ENCODE data around the gene H2BW2. TPM values are rescaled to one million over a fixed set of nuclear protein-coding genes. Genes with fewer than 3 reads are reported as not detected.

Gene H2BW2
- total and polyA plus RNA-seq, 9 of the 15 experiments (the other 6 are each of a cell fraction or from before 2014, with no cell fraction given) = not detected

GRCh38 chrX:104018126-104018525, 21.6 kb upstream of the H2BW2 start:
- no peaks in the 10 kb centered on the region for H3K9me1 ChIP-seq (ENCODE audit: control insufficient read depth, insufficient read depth, low read length)
- H3K9me3 ChIP-seq (replicated peaks; ENCODE audit: control insufficient read depth, insufficient read depth, low read depth, low read length) = no peaks in the 10 kb centered on the region
- in situ Hi-C loops (cut with MboI) = no loop called here
- no peak overlapping the region for H3K9ac ChIP-seq (ENCODE audit: insufficient read depth in 1 of 2, low read depth in 2 of 2, low read length in 2 of 2)
- intact Hi-C loops (cut with micrococcal nuclease) = no loop called here
- no peak overlapping the region for H3K4me3 ChIP-seq
- H3K27ac ChIP-seq (ENCODE audit: extremely low read depth, low read depth, low read length) = no peak overlapping the region
- ChIA-PET POLR2A (no interaction called here), CTCF (ENCODE audit: low intra/inter-chr PET ratio) (no interaction called here)
- peaks cover 0 to 1% of the 10 kb centered on the region in 2 experiments; a peak in 1 of 5 replicates for H3K4me1 ChIP-seq (replicated peaks in 1 of 2; ENCODE audit: control insufficient read depth in 2 of 2, insufficient read depth in 2 of 2, low read length in 2 of 2)
- no peak overlapping the region for H2AFZ ChIP-seq (ENCODE audit: low read depth, low read length)
- no peak for FAIRE-seq
- H3K27me3 ChIP-seq (ENCODE audit: control insufficient read depth in 2 of 2, insufficient read depth in 2 of 2, low read length in 2 of 2) = peaks cover 0 to 5% of the 10 kb centered on the region in 2 experiments; a peak in 2 of 5 replicates
- BruUV-seq (replicated peaks) = no TSS peak
- H4K20me1 ChIP-seq (replicated peaks; ENCODE audit: control insufficient read depth, insufficient read depth, low read length) = no peaks in the 10 kb centered on the region
- no peak for DNase-seq (ENCODE audit: extremely low read depth in 1 of 4, low spot score in 3 of 4)
- no peaks in the 10 kb centered on the region for H3K79me2 ChIP-seq (ENCODE audit: control insufficient read depth, insufficient read depth, low read length)
- 0% methylated on average over 11 of the region's 11 CpGs for WGBS (ENCODE audit: insufficient coverage, low coverage, missing lambda C conversion rate)
- H3K4me2 ChIP-seq (ENCODE audit: insufficient read depth, low read length) = no peak overlapping the region
- no peak for ATAC-seq
- no peaks in the 10 kb centered on the region for H3K36me3 ChIP-seq (ENCODE audit: control insufficient read depth, insufficient read depth, low read length)
- no peak for TF ChIP-seq TAF15 (IDR thresholded peaks at IDR 0.05; ENCODE audit: low read depth, low read length)
- no peak for TF ChIP-seq ZNF507 (tag; conservative IDR thresholded peaks at IDR 0.05)
- TF ChIP-seq ZNF175 (CRISPR knock-in tag; IDR thresholded peaks at IDR 0.05; ENCODE audit: low read depth) = no peak
- TF ChIP-seq SMARCC2 (IDR thresholded peaks at IDR 0.05; ENCODE audit: low read depth) = no peak
- no peak for TF ChIP-seq MAFF (IDR thresholded peaks at IDR 0.05; ENCODE audit: low read length)
- TF ChIP-seq AFF1 (IDR thresholded peaks at IDR 0.05; ENCODE audit: low read depth in 1 of 2, partially characterized antibody in 2 of 2) = no peak
- TF ChIP-seq USF1 (CRISPR knock-in tag; IDR thresholded peaks at IDR 0.05) = no peak
- no peak for TF ChIP-seq RAD21 (CRISPR knock-in tag; conservative IDR thresholded peaks at IDR 0.05 in 1 of 2, IDR thresholded peaks at IDR 0.05 in 1 of 2)
- no peak for TF ChIP-seq ZBTB33 (CRISPR knock-in tag; IDR thresholded peaks at IDR 0.05)
- TF ChIP-seq XRCC3 (IDR thresholded peaks at IDR 0.05) = no peak
- TF ChIP-seq MLLT1 (IDR thresholded peaks at IDR 0.05) = no peak
- TF ChIP-seq FOXP4 (CRISPR knock-in tag; IDR thresholded peaks at IDR 0.05; ENCODE audit: borderline replicate concordance) = no peak

Measured in K562 (cell line).